Fibroblast of villous mesenchyme (primary cell): Measurements from ENCODE around the gene IFNAR1. TPM values are rescaled to one million over a fixed set of nuclear protein-coding genes. Genes with fewer than 3 reads are reported as not detected.

Source experiments
- DNase-seq: peaks from one replicate; pipeline ENCODE4 v3.0.0-alpha.2; 2010; ENCODE audit warnings: low read depth
- H3K4me3 ChIP-seq: 2 replicates; pipeline ENCODE4 v1.5.1; 2011; ENCODE audit warnings: low read depth, mild to moderate bottlenecking, low read length
- CTCF ChIP-seq: IDR thresholded peaks from 2 replicates; pipeline ENCODE4 v1.5.1; 2012; ENCODE audit warnings: low read depth, mild to moderate bottlenecking, low read length; ENCODE audit not compliant: insufficient read depth
- total RNA-seq: library from RNA; depleted of rRNA; stranded (reverse); fragments of >200 nt; gene quantifications from 2 replicates; pipeline ENCODE4 v1.2.3, GENCODE V29; 2012

The IFNAR1 gene
- total RNA-seq, 1 donor, result 19.0 TPM

- no peak overlapping the region for H3K4me3 ChIP-seq
- TF ChIP-seq CTCF, result no peak
- DNase-seq, result no peak
Measured at GRCh38 chr21:33364830-33365229, 40.1 kb downstream of the IFNAR1 start.

GRCh38 chr21:33367309-33367973 is 42.7 kb downstream of the IFNAR1 start:
- no peak overlapping the region for H3K4me3 ChIP-seq
- no peak for TF ChIP-seq CTCF
- DNase-seq, result no peak

- TF ChIP-seq CTCF, result no peak
- H3K4me3 ChIP-seq, result no peak overlapping the region
- DNase-seq, result no peak
Measured at GRCh38 chr21:33368124-33368523, 43.4 kb downstream of the IFNAR1 start.

GRCh38 chr21:33368576-33368975 is 43.8 kb downstream of the IFNAR1 start:
- TF ChIP-seq CTCF, result no peak
- no peak overlapping the region for H3K4me3 ChIP-seq
- DNase-seq, result no peak

GRCh38 chr21:33369586-33369985 is 44.8 kb downstream of the IFNAR1 start:
- no peak for DNase-seq
- TF ChIP-seq CTCF, result no peak
- H3K4me3 ChIP-seq, result no peak overlapping the region

GRCh38 chr21:33370305-33370704 is 45.5 kb downstream of the IFNAR1 start:
- no peak for DNase-seq
- no peak overlapping the region for H3K4me3 ChIP-seq
- TF ChIP-seq CTCF, result no peak

- DNase-seq, result no peak
- no peak overlapping the region for H3K4me3 ChIP-seq
- no peak for TF ChIP-seq CTCF
Measured at GRCh38 chr21:33371366-33371765, 46.6 kb downstream of the IFNAR1 start.
